Measurements from ENCODE around the gene IKZF4. TPM values are rescaled to one million over a fixed set of nuclear protein-coding genes. Genes with fewer than 3 reads are reported as not detected.

The IKZF4 gene
- total RNA-seq, 1 experiment from 2014 or later = 8.8 TPM

- peaks cover 26% of the 10 kb centered on the region for H3K36me3 ChIP-seq (ENCODE audit: insufficient read depth, low read length, poor library complexity, severe bottlenecking)
- H3K4me3 ChIP-seq (ENCODE audit: low read depth, low read length, poor library complexity, severe bottlenecking) = no peak overlapping the region
- no peak overlapping the region for H3K27ac ChIP-seq (ENCODE audit: low read depth, low read length, poor library complexity, severe bottlenecking)
- no peak for DNase-seq (ENCODE audit: low spot score)
- no peaks in the 10 kb centered on the region for H3K27me3 ChIP-seq (replicated peaks; ENCODE audit: insufficient read depth, low read depth, low read length, poor library complexity)
- intact Hi-C loops (cut with micrococcal nuclease; ENCODE audit: unreplicated experiment) = loop anchor here (2.0 to 10.0 kb wide), 4 partner anchors 43 to 301 kb away; partner anchors contain the start of genes ORMDL2, SARNP, SMARCC2 and SUOX
- peaks cover 42% of the 10 kb centered on the region for H3K4me1 ChIP-seq (ENCODE audit: insufficient read depth, low read length, poor library complexity, severe bottlenecking)
- TF ChIP-seq CTCF (conservative IDR thresholded peaks at IDR 0.05; ENCODE audit: low read depth, low read length) = no peak
- no peak for TF ChIP-seq EZH2 (IDR thresholded peaks at IDR 0.05; ENCODE audit: borderline replicate concordance, low read depth, low read length, poor library complexity, severe bottlenecking)
- no TSS peak for BruUV-seq (replicated peaks)
- ChIA-PET POLR2A (ENCODE audit: low non-redundant PET) (no interaction called here), CTCF (interaction anchor here (0.6 kb wide), 2 partner anchors 10 to 100 kb away, joined by 3 to 4 read pairs; no protein-coding TSS in a partner anchor)
- no peaks in the 10 kb centered on the region for H3K9me3 ChIP-seq (ENCODE audit: low read depth, low read length, poor library complexity, severe bottlenecking)
Observed at GRCh38 chr12:56040151-56040550, 19.3 kb downstream of the IKZF4 start.

- peak overlapping the region; percentile 69 for H3K27ac ChIP-seq (ENCODE audit: low read depth, low read length, poor library complexity, severe bottlenecking)
- DNase-seq (ENCODE audit: low spot score) = no peak
Observed at GRCh38 chr12:56040963-56041551, 20.2 kb downstream of the IKZF4 start.

More at GRCh38 chr12:56040963-56041551, 20.2 kb downstream of the IKZF4 start:
- intact Hi-C loops (cut with micrococcal nuclease; ENCODE audit: unreplicated experiment) = loop anchor here (2.0 to 10.0 kb wide), 4 partner anchors 44 to 302 kb away; partner anchors contain the start of genes ORMDL2, SARNP, SMARCC2 and SUOX
- TF ChIP-seq EZH2 (IDR thresholded peaks at IDR 0.05; ENCODE audit: borderline replicate concordance, low read depth, low read length, poor library complexity, severe bottlenecking) (no peak), CTCF (conservative IDR thresholded peaks at IDR 0.05; ENCODE audit: low read depth, low read length) (no peak)
- Histone ChIP-seq H3K27me3 (replicated peaks; ENCODE audit: insufficient read depth, low read depth, low read length, poor library complexity) (no peaks in the 10 kb centered on the region), H3K4me3 (ENCODE audit: low read depth, low read length, poor library complexity, severe bottlenecking) (peak overlapping the region; percentile 36), H3K36me3 (ENCODE audit: insufficient read depth, low read length, poor library complexity, severe bottlenecking) (peaks cover 32% of the 10 kb centered on the region), H3K4me1 (ENCODE audit: insufficient read depth, low read length, poor library complexity, severe bottlenecking) (peaks cover 42% of the 10 kb centered on the region), H3K9me3 (ENCODE audit: low read depth, low read length, poor library complexity, severe bottlenecking) (no peaks in the 10 kb centered on the region)
- CTCF ChIA-PET = interaction anchor here (0.5 to 0.6 kb wide), 2 partner anchors 11 to 378 kb away, joined by 3 to 9 read pairs; no protein-coding TSS in a partner anchor
- POLR2A ChIA-PET (ENCODE audit: low non-redundant PET) = no interaction called here
- TSS peak; percentile 95 for BruUV-seq (replicated peaks)

Measured in A673 (cell line).